Endothelial cell (in vitro differentiated cells): ENCODE data around the gene PDE10A. TPM values are rescaled to one million over a fixed set of nuclear protein-coding genes. Genes with fewer than 3 reads are reported as not detected.
"Not testable (repeated sequence)": the region's sequence is repeated elsewhere in the genome, so short reads cannot be mapped to it uniquely, and the experiment has no call there.

ENCODE experiments used
- DNase-seq: peaks from one replicate; pipeline ENCODE4 v3.0.0; 2021; ENCODE audit warnings: low spot score
- H3K27ac Mint-ChIP-seq: one replicate; pipeline ENCODE4 v1.8.0; 2021; ENCODE audit warnings: mixed read lengths, inconsistent platforms; ENCODE audit not compliant: unreplicated experiment
- H3K27me3 Mint-ChIP-seq: one replicate; pipeline ENCODE4 v1.8.0; 2021; ENCODE audit warnings: mild to moderate bottlenecking, moderate library complexity, mixed read lengths, inconsistent platforms; ENCODE audit not compliant: unreplicated experiment
- H3K36me3 Mint-ChIP-seq: one replicate; pipeline ENCODE4 v1.8.0; 2021; ENCODE audit warnings: mild to moderate bottlenecking, low read depth, mixed read lengths, inconsistent platforms; ENCODE audit not compliant: unreplicated experiment
- H3K4me1 Mint-ChIP-seq: one replicate; pipeline ENCODE4 v1.8.0; 2021; ENCODE audit warnings: mild to moderate bottlenecking, mixed read lengths, inconsistent platforms; ENCODE audit not compliant: unreplicated experiment
- H3K4me3 Mint-ChIP-seq: one replicate; pipeline ENCODE4 v1.8.0; 2021; ENCODE audit warnings: mild to moderate bottlenecking, mixed read lengths, inconsistent platforms; ENCODE audit not compliant: unreplicated experiment
- H3K9me3 Mint-ChIP-seq: one replicate; pipeline ENCODE4 v1.8.0; 2021; ENCODE audit warnings: mixed read lengths, inconsistent platforms; ENCODE audit not compliant: unreplicated experiment
- total RNA-seq: library from RNA; stranded (reverse); fragmentation: NEBNext Ultra II Directional; extraction: Animal tissue kit (Norgen Biotek cat#: 25700); gene quantifications from one replicate; pipeline ENCODE4 v1.2.1, GENCODE V29; 2021; ENCODE audit not compliant: unreplicated experiment
- TF ChIP-seq, protein P1 (sequence below): fragments of 200-600 bp; sonication (generic); IDR thresholded peaks from one replicate; pipeline ENCODE4 v1.5.0; 2021; ENCODE audit warnings: antibody characterized with exemption; ENCODE audit not compliant: unreplicated experiment

The PDE10A gene
- total RNA-seq, 1 donor from 2014 or later: 11.5 TPM

DNA sequence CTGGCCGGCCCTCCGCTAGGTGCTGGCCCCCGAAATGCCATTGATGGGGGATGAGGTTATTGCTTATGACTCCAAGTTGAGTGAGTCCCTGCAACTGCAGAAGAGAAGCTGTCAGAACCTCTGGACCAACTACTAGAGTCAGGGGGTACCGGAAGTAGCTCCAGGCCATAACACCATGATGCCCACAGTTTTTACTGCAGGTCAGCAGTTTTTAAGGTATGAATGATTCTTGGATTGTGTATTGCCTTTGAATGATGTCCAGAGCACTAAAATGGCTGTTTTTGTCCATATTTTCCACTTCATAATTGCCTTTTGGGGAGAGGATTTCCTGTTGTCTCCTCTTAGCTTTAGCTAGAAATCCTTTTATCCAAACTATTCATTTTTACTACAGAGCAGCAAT, 148.4 kb downstream of the PDE10A start:
- TF ChIP-seq, protein P1, sequence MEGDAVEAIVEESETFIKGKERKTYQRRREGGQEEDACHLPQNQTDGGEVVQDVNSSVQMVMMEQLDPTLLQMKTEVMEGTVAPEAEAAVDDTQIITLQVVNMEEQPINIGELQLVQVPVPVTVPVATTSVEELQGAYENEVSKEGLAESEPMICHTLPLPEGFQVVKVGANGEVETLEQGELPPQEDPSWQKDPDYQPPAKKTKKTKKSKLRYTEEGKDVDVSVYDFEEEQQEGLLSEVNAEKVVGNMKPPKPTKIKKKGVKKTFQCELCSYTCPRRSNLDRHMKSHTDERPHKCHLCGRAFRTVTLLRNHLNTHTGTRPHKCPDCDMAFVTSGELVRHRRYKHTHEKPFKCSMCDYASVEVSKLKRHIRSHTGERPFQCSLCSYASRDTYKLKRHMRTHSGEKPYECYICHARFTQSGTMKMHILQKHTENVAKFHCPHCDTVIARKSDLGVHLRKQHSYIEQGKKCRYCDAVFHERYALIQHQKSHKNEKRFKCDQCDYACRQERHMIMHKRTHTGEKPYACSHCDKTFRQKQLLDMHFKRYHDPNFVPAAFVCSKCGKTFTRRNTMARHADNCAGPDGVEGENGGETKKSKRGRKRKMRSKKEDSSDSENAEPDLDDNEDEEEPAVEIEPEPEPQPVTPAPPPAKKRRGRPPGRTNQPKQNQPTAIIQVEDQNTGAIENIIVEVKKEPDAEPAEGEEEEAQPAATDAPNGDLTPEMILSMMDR: no peak
- Mint-ChIP-seq H3K36me3 (no peaks in the 10 kb centered on the region), H3K27me3 (no peaks in the 10 kb centered on the region), H3K4me1 (no peaks in the 10 kb centered on the region), H3K9me3 (no peaks in the 10 kb centered on the region), H3K27ac (no peak overlapping the region), H3K4me3 (no peak overlapping the region)
- DNase-seq: no peak

DNA sequence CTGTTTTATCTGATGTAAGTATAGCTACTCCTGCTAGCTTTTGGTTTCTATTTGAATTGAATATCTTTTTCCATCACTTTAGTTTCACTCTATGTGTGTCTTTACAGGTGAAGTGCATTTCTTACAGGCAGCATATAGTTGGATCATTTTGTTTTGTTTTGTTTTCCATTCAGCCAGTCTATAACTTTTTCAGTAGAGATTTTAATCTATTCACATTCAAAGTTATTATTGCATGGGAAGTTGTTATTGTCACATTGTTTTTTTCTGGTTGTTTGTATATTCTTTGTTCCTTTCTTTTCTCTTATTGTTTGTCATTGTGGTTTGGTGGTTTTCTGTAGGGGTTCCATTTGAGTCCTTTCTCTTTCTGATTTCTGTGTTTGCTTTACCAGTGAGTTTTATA, 151.2 kb downstream of the PDE10A start:
- H3K4me3 Mint-ChIP-seq: no peak overlapping the region
- DNase-seq: no peak
- no peaks in the 10 kb centered on the region for H3K4me1 Mint-ChIP-seq
- no peaks in the 10 kb centered on the region for H3K9me3 Mint-ChIP-seq
- TF ChIP-seq, protein P1: no peak
- no peaks in the 10 kb centered on the region for H3K27me3 Mint-ChIP-seq
- no peak overlapping the region for H3K27ac Mint-ChIP-seq
- H3K36me3 Mint-ChIP-seq: no peaks in the 10 kb centered on the region

DNA sequence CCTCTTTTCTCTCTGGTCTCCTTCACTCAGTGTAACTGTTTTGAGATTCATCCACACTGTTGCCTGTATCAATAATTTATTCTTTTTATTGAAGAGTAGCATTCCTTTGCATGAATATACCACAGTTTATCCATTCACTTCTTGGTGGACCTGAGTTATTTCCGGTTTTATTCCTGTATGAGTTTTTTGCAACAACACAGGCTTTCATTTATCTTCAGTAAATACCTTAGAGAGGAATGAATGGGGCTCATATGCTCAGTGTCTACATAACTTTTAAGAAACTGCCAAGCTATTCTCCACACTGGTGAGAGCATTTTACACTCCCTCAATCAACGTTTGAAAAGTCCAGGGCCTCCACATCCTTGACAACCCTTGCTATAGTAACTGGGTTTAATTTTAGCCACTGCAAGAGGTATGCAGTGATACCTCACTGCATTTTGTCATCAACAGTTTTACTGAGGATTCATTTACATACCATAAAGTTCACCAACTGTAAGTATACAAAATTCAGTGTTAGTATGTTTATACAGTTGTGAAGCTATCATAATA, 154.6 kb downstream of the PDE10A start:
- no peaks in the 10 kb centered on the region for H3K27me3 Mint-ChIP-seq
- no peak overlapping the region for H3K4me3 Mint-ChIP-seq
- TF ChIP-seq, protein P1: no peak
- no peak overlapping the region for H3K27ac Mint-ChIP-seq
- no peaks in the 10 kb centered on the region for H3K4me1 Mint-ChIP-seq
- H3K9me3 Mint-ChIP-seq: no peaks in the 10 kb centered on the region
- no peaks in the 10 kb centered on the region for H3K36me3 Mint-ChIP-seq
- no peak for DNase-seq

DNA sequence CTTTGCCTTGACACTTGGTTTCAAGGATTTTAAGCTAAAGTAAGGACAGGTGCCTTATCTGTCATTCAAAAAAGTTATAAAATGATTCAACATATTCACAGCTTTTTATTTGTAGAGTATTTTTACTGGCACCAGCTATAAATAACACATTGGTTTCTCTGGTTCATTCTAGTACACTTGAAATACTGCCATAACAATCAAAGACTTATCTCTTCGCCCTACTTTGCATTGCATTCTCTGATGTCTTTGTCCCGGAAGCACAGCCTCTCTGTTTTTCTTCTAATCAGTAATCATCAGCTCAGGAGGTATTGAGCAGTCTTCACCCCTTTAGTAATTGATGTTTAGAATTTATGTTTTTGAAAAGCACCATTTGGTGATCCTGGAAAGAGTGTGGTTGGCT, 156.4 kb downstream of the PDE10A start:
- TF ChIP-seq, protein P1: no peak
- Mint-ChIP-seq H3K4me3 (no peak overlapping the region), H3K27ac (no peak overlapping the region), H3K4me1 (no peaks in the 10 kb centered on the region), H3K27me3 (no peaks in the 10 kb centered on the region), H3K9me3 (no peaks in the 10 kb centered on the region), H3K36me3 (no peaks in the 10 kb centered on the region)
- DNase-seq: no peak

DNA sequence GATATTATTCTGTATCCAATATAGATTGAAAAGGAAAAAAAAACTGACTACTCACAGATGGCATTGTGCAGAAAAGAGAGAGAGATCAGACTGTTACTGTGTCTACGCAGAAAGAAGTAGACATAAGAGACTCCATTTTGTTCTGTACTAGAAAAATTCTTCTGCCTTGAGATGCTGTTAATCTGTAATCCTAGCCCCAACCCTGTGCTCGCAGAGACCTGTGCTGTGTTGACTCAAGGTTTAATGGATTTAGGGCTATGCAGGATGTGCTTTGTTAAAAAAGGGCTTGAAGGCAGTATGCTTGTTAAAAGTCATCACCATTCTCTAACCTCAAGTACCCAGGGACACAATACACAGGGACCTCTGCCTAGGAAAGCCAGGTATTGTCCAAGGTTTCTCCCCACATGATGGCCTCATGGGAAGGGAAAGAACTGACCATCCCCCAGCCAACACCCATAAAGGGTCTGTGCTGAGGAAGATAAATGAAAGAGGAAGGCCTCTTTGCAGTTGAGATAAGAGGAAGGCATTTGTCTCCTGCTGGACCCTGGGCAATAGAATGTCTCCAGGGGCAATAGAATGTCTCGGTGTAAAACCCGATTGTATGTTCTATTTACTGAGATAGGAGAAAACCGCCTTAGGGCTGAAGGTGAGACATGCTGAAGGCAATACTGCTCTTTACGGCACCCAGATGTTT, 162.7 kb downstream of the PDE10A start:
- not testable (repeated sequence) for H3K4me3 Mint-ChIP-seq, H3K36me3 Mint-ChIP-seq, H3K27me3 Mint-ChIP-seq, H3K9me3 Mint-ChIP-seq, H3K27ac Mint-ChIP-seq, DNase-seq
- peaks cover 12% of the 10 kb centered on the region for H3K4me1 Mint-ChIP-seq
